Activated naive CD4-positive, alpha-beta T cell treated with anti-CD3 and anti-CD28 coated beads, Interleukin-2, amount 50 U/mL, for 72 hours (primary cell): Measurements from ENCODE around the gene MFGE8. TPM values are rescaled to one million over a fixed set of nuclear protein-coding genes. Genes with fewer than 3 reads are reported as not detected.
"Not testable (repeated sequence)": the region's sequence is repeated elsewhere in the genome, so short reads cannot be mapped to it uniquely, and the experiment has no call there.

Experiments used
- ATAC-seq, 2 donors: fragments of 150-1000 bp; cut with Tn5 transposase; 2 replicates each; pipeline ENCODE4 v1.10.0; 2021; ENCODE audit warnings: mild to moderate bottlenecking in 2 of 2, moderate library complexity in 2 of 2
- DNase-seq, 2 donors: peaks; one replicate each; pipeline ENCODE4 v3.0.0; 2021 to 2022; ENCODE audit warnings: low spot score in 2 of 2
- H3K27ac Mint-ChIP-seq, 2 donors: one replicate each; pipeline ENCODE4 v1.8.0; 2022; ENCODE audit warnings: mild to moderate bottlenecking in 2 of 2, mixed read lengths in 2 of 2
- H3K36me3 Mint-ChIP-seq, 2 donors: one replicate each; pipeline ENCODE4 v1.8.0; 2022; ENCODE audit warnings: mixed read lengths in 2 of 2
- H3K9me3 Mint-ChIP-seq, 2 donors: one replicate each; pipeline ENCODE4 v1.8.0; 2022; ENCODE audit warnings: mixed read lengths in 2 of 2
- total RNA-seq, 2 donors: library from RNA; stranded (reverse); gene quantifications; one replicate each; pipeline ENCODE4 v1.2.3, GENCODE V29; 2022

Gene MFGE8
- 10 to 100 TPM; 27.6 to 91.9 TPM for total RNA-seq

- Mint-ChIP-seq H3K9me3 (no peaks in the 10 kb centered on the region), H3K27ac (peak within 1 kb of the TSS; percentile 24 to 88), H3K36me3 (no peaks in the 10 kb centered on the region)
- DNase-seq (peak; percentile 73 to 79), ATAC-seq (peak; percentile 88 to 95)
These were observed at the start of gene MFGE8 for GRCh38 chr15:88913017-88913849. TSS of gene MFGE8 (minus strand) at chr15:88913379. CDS start at chr15:88913319, 60 bp downstream.

- no peak for ATAC-seq
- no peak for DNase-seq
- no peak overlapping the region for H3K27ac Mint-ChIP-seq
- peaks cover 4 to 10% of the 10 kb centered on the region in 2 donors for H3K9me3 Mint-ChIP-seq
- H3K36me3 Mint-ChIP-seq, result peaks cover 0 to 4% of the 10 kb centered on the region in 2 donors
These were observed 46.3 kb upstream of the MFGE8 start for GRCh38 chr15:88959445-88959844.

GRCh38 chr15:88956906-88957305, 43.7 kb upstream of the MFGE8 start:
- no peaks in the 10 kb centered on the region for H3K36me3 Mint-ChIP-seq
- no peak overlapping the region for H3K27ac Mint-ChIP-seq
- H3K9me3 Mint-ChIP-seq, result no peaks in the 10 kb centered on the region

GRCh38 chr15:88956263-88956662, 43.1 kb upstream of the MFGE8 start:
- Mint-ChIP-seq H3K9me3 (peaks cover 0 to 4% of the 10 kb centered on the region in 2 donors), H3K36me3 (no peaks in the 10 kb centered on the region), H3K27ac (no peak overlapping the region)
- DNase-seq (no peak), ATAC-seq (no peak)

More at GRCh38 chr15:88956906-88957305, 43.7 kb upstream of the MFGE8 start:
- no peak for DNase-seq
- ATAC-seq, result no peak

- H3K27ac Mint-ChIP-seq, result no peak overlapping the region
- no peaks in the 10 kb centered on the region for H3K36me3 Mint-ChIP-seq
- peaks cover 0 to 4% of the 10 kb centered on the region in 2 donors for H3K9me3 Mint-ChIP-seq
- no peak for DNase-seq
- no peak for ATAC-seq
These were observed 41.5 kb upstream of the MFGE8 start for GRCh38 chr15:88954431-88955277.

GRCh38 chr15:88950600-88951160, 37.5 kb upstream of the MFGE8 start:
- DNase-seq (no peak), ATAC-seq (no peak)
- peaks cover 0 to 4% of the 10 kb centered on the region in 2 donors for H3K9me3 Mint-ChIP-seq
- no peak overlapping the region for H3K27ac Mint-ChIP-seq
- H3K36me3 Mint-ChIP-seq, result no peaks in the 10 kb centered on the region

GRCh38 chr15:88949734-88950400, 36.7 kb upstream of the MFGE8 start:
- Mint-ChIP-seq H3K9me3 (peaks cover 0 to 4% of the 10 kb centered on the region in 2 donors), H3K27ac (peak overlapping the region in 1 of 2 donors; percentile 12), H3K36me3 (no peaks in the 10 kb centered on the region)
- no peak for DNase-seq
- ATAC-seq, result no peak

GRCh38 chr15:88940110-88940675, 27.0 kb upstream of the MFGE8 start:
- ATAC-seq, result no peak
- DNase-seq, result no peak
- no peak overlapping the region for H3K27ac Mint-ChIP-seq
- no peaks in the 10 kb centered on the region for H3K36me3 Mint-ChIP-seq
- H3K9me3 Mint-ChIP-seq, result no peaks in the 10 kb centered on the region

- DNase-seq (no peak), ATAC-seq (no peak)
- Mint-ChIP-seq H3K36me3 (no peaks in the 10 kb centered on the region), H3K9me3 (no peaks in the 10 kb centered on the region), H3K27ac (no peak overlapping the region)
These were observed 26.3 kb upstream of the MFGE8 start for GRCh38 chr15:88939486-88939806.

- no peak for ATAC-seq
- Mint-ChIP-seq H3K36me3 (peaks cover 0 to 2% of the 10 kb centered on the region in 2 donors), H3K27ac (no peak overlapping the region), H3K9me3 (no peaks in the 10 kb centered on the region)
- no peak for DNase-seq
These were observed 25.8 kb upstream of the MFGE8 start for GRCh38 chr15:88938802-88939485.

GRCh38 chr15:88934449-88934848, 21.3 kb upstream of the MFGE8 start:
- not testable (repeated sequence) for ATAC-seq, DNase-seq, H3K36me3 Mint-ChIP-seq, H3K9me3 Mint-ChIP-seq, H3K27ac Mint-ChIP-seq

- peaks cover 0 to 3% of the 10 kb centered on the region in 2 donors for H3K9me3 Mint-ChIP-seq
- no peak for ATAC-seq
- peaks cover 0 to 5% of the 10 kb centered on the region in 2 donors for H3K36me3 Mint-ChIP-seq
- no peak for DNase-seq
- no peak overlapping the region for H3K27ac Mint-ChIP-seq
These were observed 19.7 kb upstream of the MFGE8 start for GRCh38 chr15:88932875-88933330.

GRCh38 chr15:88932271-88932874, 19.2 kb upstream of the MFGE8 start:
- DNase-seq (no peak), ATAC-seq (no peak)
- Mint-ChIP-seq H3K27ac (no peak overlapping the region), H3K36me3 (peaks cover 0 to 5% of the 10 kb centered on the region in 2 donors), H3K9me3 (peaks cover 0 to 3% of the 10 kb centered on the region in 2 donors)

- Mint-ChIP-seq H3K9me3 (peaks cover 0 to 3% of the 10 kb centered on the region in 2 donors), H3K36me3 (peaks cover 0 to 5% of the 10 kb centered on the region in 2 donors), H3K27ac (no peak overlapping the region)
- ATAC-seq, result no peak
- DNase-seq, result no peak
These were observed 17.4 kb upstream of the MFGE8 start for GRCh38 chr15:88930579-88930978.

- not testable (repeated sequence) for ATAC-seq, H3K27ac Mint-ChIP-seq, H3K36me3 Mint-ChIP-seq, DNase-seq, H3K9me3 Mint-ChIP-seq
These were observed 16.3 kb upstream of the MFGE8 start for GRCh38 chr15:88929358-88930098.
